HAP-1 (cell line): ENCODE measurements around the gene KRIT1.
"Not testable (repeated sequence)": the region's sequence is repeated elsewhere in the genome, so short reads cannot be mapped to it uniquely, and the experiment has no call there.

Source experiments
- DNase-seq, 2 experiments: peaks; one replicate each; pipeline ENCODE4 v3.0.0-alpha.2; 2016 to 2020; ENCODE audit warnings: low spot score in 2 of 2
- H3K27me3 ChIP-seq: fragments of 250-450 bp; sonication (Bioruptor Pico); 2 replicates; pipeline ENCODE4 v1.5.1; 2020; ENCODE audit warnings: low read depth, mild to moderate bottlenecking, moderate library complexity
- H3K36me3 ChIP-seq: fragments of 250-450 bp; sonication (Bioruptor Pico); replicated peaks from 2 replicates; pipeline ENCODE4 v1.5.1; 2020; ENCODE audit warnings: mild to moderate bottlenecking
- H3K4me1 ChIP-seq: fragments of 250-450 bp; sonication (Bioruptor Pico); 2 replicates; pipeline ENCODE4 v1.5.1; 2020; ENCODE audit warnings: mild to moderate bottlenecking
- H3K4me3 ChIP-seq: fragments of 250-450 bp; sonication (Bioruptor Pico); 2 replicates; pipeline ENCODE4 v1.5.1; 2020; ENCODE audit warnings: mild to moderate bottlenecking, moderate library complexity
- H3K9me3 ChIP-seq: fragments of 250-450 bp; sonication (Bioruptor Pico); 2 replicates; pipeline ENCODE4 v1.5.1; 2020; ENCODE audit warnings: mild to moderate bottlenecking, moderate library complexity
- in situ Hi-C: fragments of 300-500 bp; cut with MboI; formaldehyde crosslinking; loops from 3 replicates; pipeline ENCODE4 v1.14.3; 2020; ENCODE audit warnings: low sequenced_read_pairs, inconsistent platforms, mixed read lengths

Gene KRIT1

DNA sequence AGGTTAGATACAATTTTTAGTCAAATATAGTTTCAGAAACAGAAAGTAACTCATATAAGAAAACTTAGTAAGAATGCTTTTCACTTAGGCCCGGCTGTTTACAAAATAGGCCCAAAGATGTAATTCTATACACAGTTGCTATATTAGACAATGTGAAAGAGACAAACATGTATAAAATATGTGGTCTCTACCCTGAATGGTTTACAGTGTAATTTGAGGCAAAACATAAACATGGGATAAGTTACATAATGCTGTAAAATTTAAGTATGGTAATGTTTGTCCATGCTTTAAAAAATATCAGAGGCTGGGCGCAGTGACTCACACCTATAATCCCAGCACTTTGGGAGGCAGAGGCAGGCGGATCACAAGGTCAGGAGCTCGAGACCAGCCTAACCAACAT, 18.7 kb downstream of the KRIT1 start:
- Histone ChIP-seq H3K36me3 (peaks cover 42% of the 10 kb centered on the region), H3K9me3 (no peaks in the 10 kb centered on the region; the same call in 1 of the 2 replicates), H3K4me3 (no peak overlapping the region), H3K4me1 (no peaks in the 10 kb centered on the region), H3K27me3 (no peaks in the 10 kb centered on the region)
- no peak for DNase-seq
- in situ Hi-C loops = no loop called here

DNA sequence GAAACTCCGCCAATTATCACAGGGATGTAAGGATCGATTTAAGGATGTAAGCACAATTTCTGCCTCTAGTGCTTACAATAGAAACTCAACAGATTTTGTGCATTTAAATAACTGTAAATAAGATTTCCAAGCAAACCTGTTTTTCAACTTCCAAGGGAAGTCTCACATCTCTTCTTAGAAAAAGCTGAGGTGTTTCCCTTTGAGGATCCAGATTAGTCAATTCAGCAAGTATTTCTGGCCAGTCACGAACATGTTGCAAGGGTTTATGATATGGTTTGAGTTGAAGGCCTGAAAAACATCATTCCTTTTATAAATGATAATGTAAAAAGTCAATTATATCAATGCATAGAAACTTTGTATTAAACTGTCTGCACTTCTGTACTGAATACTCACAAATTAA, 23.9 kb downstream of the KRIT1 start:
- Histone ChIP-seq H3K4me3 (no peak overlapping the region), H3K36me3 (peaks cover 59% of the 10 kb centered on the region), H3K9me3 (no peaks in the 10 kb centered on the region), H3K4me1 (no peaks in the 10 kb centered on the region), H3K27me3 (no peaks in the 10 kb centered on the region)
- in situ Hi-C loops = no loop called here
- no peak for DNase-seq

DNA sequence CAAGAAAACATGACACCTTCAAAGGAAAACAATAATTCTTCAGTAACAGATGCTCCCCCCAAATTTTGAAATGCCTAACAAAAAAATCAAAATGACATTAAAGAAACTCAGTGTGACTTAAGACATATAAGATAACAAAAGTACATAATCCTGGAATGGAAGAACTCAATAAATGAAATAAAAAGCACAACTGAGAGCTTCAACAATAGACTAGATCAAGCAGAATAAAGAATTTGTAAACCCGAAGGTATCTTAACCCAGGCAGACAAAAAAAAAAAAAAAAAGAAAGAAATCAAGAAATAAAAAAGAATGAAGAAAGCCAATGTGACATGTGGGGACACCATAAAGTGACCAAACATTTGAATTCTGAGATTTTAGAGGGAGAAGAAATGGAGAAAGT, 39.0 kb downstream of the KRIT1 start:
- DNase-seq = no peak
- H3K36me3 ChIP-seq = peaks cover 11% of the 10 kb centered on the region; the same call in 1 of the 2 replicates
- H3K4me1 ChIP-seq = no peaks in the 10 kb centered on the region
- no peak overlapping the region for H3K4me3 ChIP-seq
- in situ Hi-C loops = no loop called here
- no peaks in the 10 kb centered on the region for H3K9me3 ChIP-seq
- H3K27me3 ChIP-seq = no peaks in the 10 kb centered on the region

DNA sequence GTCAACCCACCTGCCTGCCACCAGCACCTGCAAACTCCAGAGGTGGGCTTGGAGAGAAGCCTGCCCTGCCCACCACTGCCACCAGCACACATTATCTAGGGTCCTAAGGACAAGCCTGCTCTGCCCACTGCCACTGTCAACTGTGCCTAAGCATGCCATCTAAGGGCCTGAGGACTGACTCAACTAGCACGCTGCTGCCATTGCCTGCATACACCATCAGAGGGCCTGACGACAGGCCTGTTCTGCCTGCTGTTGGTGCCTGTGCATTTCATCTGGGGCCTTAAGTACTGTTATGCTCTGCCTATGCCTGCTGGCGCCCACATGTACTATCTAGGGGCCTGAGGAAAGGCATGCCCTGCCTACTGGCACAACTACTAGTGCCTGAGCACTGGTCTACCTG, 39.7 kb downstream of the KRIT1 start:
- Histone ChIP-seq H3K4me1 (no peaks in the 10 kb centered on the region), H3K36me3 (0 out of 2 replicates have a peak, but pooled peaks cover 9% of the 10 kb centered on the region), H3K27me3 (no peaks in the 10 kb centered on the region), H3K9me3 (no peaks in the 10 kb centered on the region), H3K4me3 (no peak overlapping the region)
- in situ Hi-C loops = no loop called here
- DNase-seq = no peak

DNA sequence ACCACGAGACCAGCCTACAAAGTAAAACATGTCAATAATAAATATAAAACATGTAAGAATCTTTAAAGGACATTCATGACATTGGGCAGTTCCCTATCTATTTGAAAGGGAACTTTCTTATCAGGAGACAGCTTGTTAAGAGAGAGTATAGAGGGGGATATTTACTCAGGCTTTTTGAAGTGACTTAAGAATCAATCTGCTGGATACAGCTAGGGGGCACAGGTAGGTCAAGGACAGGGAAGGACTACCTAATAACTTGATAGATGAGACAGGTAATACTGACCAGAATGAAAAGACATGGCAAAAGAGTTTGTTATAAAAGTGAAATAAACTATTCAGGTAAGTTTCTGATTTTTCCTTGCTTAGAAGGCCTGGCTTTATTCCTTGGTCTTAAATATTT, 44.9 kb downstream of the KRIT1 start:
- in situ Hi-C loops = no loop called here

DNA sequence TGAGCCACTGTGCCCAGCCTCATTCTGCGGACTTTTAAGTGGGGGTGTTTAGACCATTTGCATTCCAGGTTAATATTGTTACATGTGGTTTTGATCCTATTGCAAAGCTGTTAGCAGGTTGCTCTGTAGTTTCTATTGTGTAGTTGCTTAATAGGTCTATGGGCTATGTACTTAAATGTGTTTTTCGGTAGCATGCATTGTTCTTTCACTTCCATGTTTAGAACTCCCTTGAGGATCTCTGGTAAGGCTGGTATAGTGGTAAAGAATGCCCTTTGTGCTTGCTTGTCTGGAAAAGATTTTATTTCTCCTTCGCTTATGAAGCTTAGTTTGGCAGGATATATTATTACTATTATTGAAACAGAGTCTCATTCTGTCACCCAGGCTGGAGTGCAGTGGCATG, 53.4 kb downstream of the KRIT1 start:
- DNase-seq = no peak
- peaks cover 13% of the 10 kb centered on the region; the same call in 1 of the 2 replicates for H3K9me3 ChIP-seq
- no peaks in the 10 kb centered on the region for H3K36me3 ChIP-seq
- H3K4me3 ChIP-seq = no peak overlapping the region
- H3K4me1 ChIP-seq = no peaks in the 10 kb centered on the region
- no peaks in the 10 kb centered on the region for H3K27me3 ChIP-seq
- in situ Hi-C loops = no loop called here

More for the DNA sequence above, 44.9 kb downstream of the KRIT1 start:
- no peak for DNase-seq
- Histone ChIP-seq H3K4me1 (no peaks in the 10 kb centered on the region), H3K36me3 (0 out of 2 replicates have a peak, but pooled peaks cover 3% of the 10 kb centered on the region), H3K27me3 (no peaks in the 10 kb centered on the region), H3K9me3 (no peaks in the 10 kb centered on the region), H3K4me3 (no peak overlapping the region)

DNA sequence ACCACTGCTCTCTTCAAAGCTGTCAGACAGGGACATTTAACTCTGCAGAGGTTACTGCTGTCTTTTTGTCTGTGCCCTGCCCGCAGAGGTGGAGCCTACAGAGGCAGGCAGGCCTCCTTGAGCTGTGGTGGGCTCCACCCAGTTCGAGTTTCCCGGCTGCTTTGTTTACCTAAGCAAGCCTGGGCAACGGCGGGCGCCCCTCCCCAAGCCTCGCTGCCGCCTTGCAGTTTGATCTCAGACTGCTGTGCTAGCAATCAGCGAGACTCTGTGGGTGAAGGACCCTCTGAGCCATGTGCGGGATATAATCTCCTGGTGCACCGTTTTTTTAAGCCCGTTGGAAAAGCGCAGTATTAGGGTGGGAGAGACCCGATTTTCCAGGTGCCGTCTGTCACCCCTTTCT, 56.5 kb downstream of the KRIT1 start:
- H3K4me3 ChIP-seq, DNase-seq, in situ Hi-C loops, H3K27me3 ChIP-seq, H3K36me3 ChIP-seq, H3K4me1 ChIP-seq: not testable (repeated sequence)
- H3K9me3 ChIP-seq = peaks cover 13% of the 10 kb centered on the region; the same call in 1 of the 2 replicates

DNA sequence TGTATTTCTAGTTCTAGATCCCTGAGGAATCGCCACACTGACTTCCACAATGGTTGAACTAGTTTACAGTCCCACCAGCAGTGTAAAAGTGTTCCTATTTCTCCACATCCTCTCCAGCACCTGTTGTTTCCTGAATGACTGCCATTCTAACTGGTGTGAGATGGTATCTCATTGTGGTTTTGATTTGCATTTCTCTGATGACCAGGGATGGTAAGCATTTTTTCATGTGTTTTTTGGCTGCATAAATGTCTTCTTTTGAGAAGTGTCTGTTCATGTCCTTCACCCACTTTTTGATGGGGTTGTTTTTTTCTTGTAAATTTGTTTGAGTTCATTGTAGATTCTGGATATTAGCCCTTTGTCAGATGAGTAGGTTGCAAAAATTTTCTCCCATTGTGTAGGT, 61.4 kb downstream of the KRIT1 start:
- DNase-seq, in situ Hi-C loops, H3K4me3 ChIP-seq: not testable (repeated sequence)

DNA sequence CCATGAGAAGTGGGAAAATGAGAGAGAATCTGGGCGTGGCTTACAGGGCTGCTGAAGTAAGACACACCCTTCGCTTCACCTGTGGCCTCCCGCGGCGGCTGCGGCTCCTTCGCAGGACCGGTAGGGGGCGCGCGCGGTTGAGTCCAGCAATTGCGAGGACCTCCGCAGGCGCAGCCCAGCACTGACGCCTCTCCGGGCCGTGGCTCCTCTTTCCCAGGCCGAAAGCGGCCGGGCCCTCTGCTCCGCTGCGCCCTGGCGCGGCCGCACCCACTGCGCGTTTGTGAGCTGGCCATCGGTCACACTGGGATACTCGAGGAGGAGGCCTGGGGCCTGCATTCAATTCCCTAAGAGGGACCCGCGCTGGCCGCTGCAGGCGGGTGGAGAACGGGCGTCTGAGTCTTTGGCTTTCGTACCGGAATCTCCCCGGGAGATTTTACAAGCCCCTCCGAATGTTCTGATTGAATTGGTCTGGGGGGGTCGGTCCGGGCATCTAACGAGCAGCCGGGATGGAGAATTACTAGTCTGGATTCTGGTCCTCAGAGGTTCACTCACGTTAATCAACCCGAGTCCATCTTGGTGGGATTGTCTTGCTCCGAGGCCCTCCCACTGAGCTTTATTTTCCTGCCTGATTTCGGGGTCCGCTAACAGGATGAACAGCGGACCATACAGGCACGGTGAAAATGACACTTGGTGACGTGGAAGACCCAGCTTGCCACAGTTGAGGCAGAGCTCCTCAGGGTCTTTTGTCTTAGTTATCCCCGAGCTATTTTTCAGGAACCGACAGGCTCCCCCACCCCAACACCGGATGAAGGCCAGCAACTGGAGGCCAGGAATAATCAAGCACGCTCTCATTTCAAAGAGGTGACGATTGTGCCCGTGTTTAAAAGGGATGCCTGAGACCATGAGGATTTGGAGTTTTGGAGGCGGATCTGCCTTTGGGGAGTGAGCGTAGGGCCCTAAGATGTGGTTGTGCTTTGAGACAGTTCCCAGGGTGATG, 66.5 kb downstream of the KRIT1 start, which contains the start of gene LRRD1:
Gene LRRD1 (minus strand): TSS at position 215 of the 997 bp plus-strand sequence. CDS start 13,940 bp downstream, outside the sequence.
- Histone ChIP-seq H3K36me3 (no peaks in the 10 kb centered on the region), H3K27me3 (no peaks in the 10 kb centered on the region), H3K9me3 (0 out of 2 replicates have a peak, but pooled peaks cover 2% of the 10 kb centered on the region), H3K4me1 (no peaks in the 10 kb centered on the region), H3K4me3 (peak within 1 kb of the TSS; percentile 8; the same call in 1 of the 2 replicates)
- peak; percentile 59 to 93 for DNase-seq
- in situ Hi-C loops = no loop called here

More for the DNA sequence above, 61.4 kb downstream of the KRIT1 start:
- H3K36me3 ChIP-seq, H3K4me1 ChIP-seq, H3K27me3 ChIP-seq, H3K9me3 ChIP-seq: not testable (repeated sequence)

DNA sequence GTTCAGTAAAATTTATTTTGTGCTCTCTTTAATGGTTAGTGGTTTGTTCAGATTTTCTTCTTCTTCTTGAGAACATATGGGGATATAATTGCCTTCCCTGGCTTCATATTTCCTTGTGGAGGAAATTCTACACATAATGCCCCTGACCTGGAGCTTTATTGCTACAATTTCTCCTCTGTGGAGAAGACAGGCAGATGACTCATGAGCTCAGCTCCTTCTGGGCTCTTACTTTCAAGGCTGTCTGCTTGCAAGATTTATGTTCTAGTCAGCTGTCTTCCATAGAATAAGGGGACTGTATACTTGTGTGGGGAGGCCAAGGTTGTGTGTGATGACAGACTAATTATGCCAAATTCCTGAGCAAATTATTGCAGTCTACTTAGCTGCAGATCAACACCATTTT, 68.4 kb downstream of the KRIT1 start:
- Histone ChIP-seq H3K36me3 (no peaks in the 10 kb centered on the region), H3K9me3 (0 out of 2 replicates have a peak, but pooled peaks cover 2% of the 10 kb centered on the region), H3K27me3 (no peaks in the 10 kb centered on the region), H3K4me3 (no peak overlapping the region), H3K4me1 (no peaks in the 10 kb centered on the region)
- in situ Hi-C loops = no loop called here
- DNase-seq = no peak

DNA sequence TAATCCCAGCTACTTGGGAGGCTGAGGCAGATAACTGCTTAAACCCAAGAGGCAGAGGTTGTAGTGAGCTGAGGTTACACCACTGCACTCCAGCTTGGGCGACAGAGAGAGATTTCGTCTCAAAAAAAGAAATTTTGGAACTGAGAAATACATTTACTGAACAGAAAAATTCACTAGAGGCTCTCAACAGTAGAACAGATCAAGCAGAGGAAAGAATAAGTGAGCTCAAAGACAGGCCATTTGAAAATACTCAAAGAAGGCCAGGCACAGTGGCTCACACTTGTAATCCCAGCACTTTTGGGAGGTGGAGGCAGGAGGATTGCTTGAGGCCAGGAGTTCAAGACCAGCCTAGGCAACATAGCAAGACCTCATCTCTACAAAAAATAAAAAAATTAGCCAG, 76.2 kb downstream of the KRIT1 start:
- H3K27me3 ChIP-seq, H3K36me3 ChIP-seq, in situ Hi-C loops, H3K9me3 ChIP-seq, DNase-seq, H3K4me1 ChIP-seq, H3K4me3 ChIP-seq: not testable (repeated sequence)

- Histone ChIP-seq H3K36me3 (no peaks in the 10 kb centered on the region), H3K4me3 (no peak overlapping the region), H3K9me3 (no peaks in the 10 kb centered on the region), H3K4me1 (no peaks in the 10 kb centered on the region), H3K27me3 (peaks cover 21% of the 10 kb centered on the region)
- in situ Hi-C loops = no loop called here
- no peak for DNase-seq
These were observed 84.4 kb downstream of the KRIT1 start for GRCh38 chr7:92161271-92161670.

- DNase-seq = no peak
These were observed 86.8 kb downstream of the KRIT1 start for GRCh38 chr7:92158660-92159575.

More at GRCh38 chr7:92158660-92159575, 86.8 kb downstream of the KRIT1 start:
- peaks cover 17% of the 10 kb centered on the region; the same call in 1 of the 2 replicates for H3K27me3 ChIP-seq
- H3K9me3 ChIP-seq = no peaks in the 10 kb centered on the region
- in situ Hi-C loops = no loop called here
- H3K4me1 ChIP-seq = no peaks in the 10 kb centered on the region
- H3K36me3 ChIP-seq = no peaks in the 10 kb centered on the region
- H3K4me3 ChIP-seq = no peak overlapping the region
